Endothelial cell of umbilical vein (primary cell): Measurements from ENCODE around the gene CDH23. TPM values are rescaled to one million over a fixed set of nuclear protein-coding genes. Genes with fewer than 3 reads are reported as not detected.

Experiments
- BruUV-seq: library from RNA; stranded (reverse); fragments of 400-500 nt; replicated peaks from 2 replicates; lab custom pipeline; 2021; lab: Mats Ljungman, UMichigan
- CTCF ChIA-PET: fragments of 300-600, 350-600 bp; sonication (Branson Sonifier 250); formaldehyde crosslinking; loops from one replicate; lab custom pipeline; 2021; ENCODE audit warnings: antibody characterized with exemption, inconsistent platforms; lab: Charles Lee
- POLR2A ChIA-PET: fragments of 300-600, 350-600 bp; sonication (Branson Sonifier 250); formaldehyde crosslinking; loops from one replicate; lab custom pipeline; 2021; ENCODE audit warnings: antibody characterized with exemption, inconsistent platforms; lab: Charles Lee
- DNase-seq: peaks from one replicate; pipeline ENCODE4 v3.0.0-alpha.2; 2011; ENCODE audit warnings: low read depth, low spot score
- FAIRE-seq: peaks from 2 replicates; lab custom pipeline; 2011; peaks lifted over from hg19 to GRCh38; lab: Jason Lieb, UNC
- H2AFZ ChIP-seq: 2 replicates; pipeline ENCODE4 v1.6.0; 2012; ENCODE audit warnings: low read depth, low read length, control low read depth, inconsistent platforms
- H3K27ac ChIP-seq: 2 replicates; pipeline ENCODE4 v1.5.1; 2011; ENCODE audit warnings: low read depth, mild to moderate bottlenecking, control low read depth, low read length, moderate library complexity; ENCODE audit not compliant: insufficient read depth
- H3K27me3 ChIP-seq, 2 experiments: 2 replicates each; pipeline versions ENCODE4 v1.6.0 to v1.6.1; 2011; ENCODE audit warnings: low read length in 2 of 2, mixed read lengths in 1 of 2; ENCODE audit not compliant: control insufficient read depth in 2 of 2, insufficient read depth in 2 of 2
- H3K36me3 ChIP-seq, 2 experiments: 2 replicates in 1 of 2; 3 replicates in 1 of 2; pipeline ENCODE4 v1.5.1; 2011; ENCODE audit warnings: low read length in 2 of 2, mild to moderate bottlenecking in 1 of 2, moderate library complexity in 1 of 2; ENCODE audit not compliant: control insufficient read depth in 2 of 2, insufficient read depth in 2 of 2; ENCODE audit errors: extremely low read depth in 1 of 2
- H3K4me1 ChIP-seq: 3 replicates; pipeline ENCODE4 v1.5.1; 2011; ENCODE audit warnings: mild to moderate bottlenecking, low read length; ENCODE audit not compliant: control insufficient read depth, insufficient read depth; ENCODE audit errors: extremely low read depth
- H3K4me2 ChIP-seq: 2 replicates; pipeline ENCODE4 v1.6.1; 2011; ENCODE audit warnings: low read length, control low read depth, mixed read lengths; ENCODE audit not compliant: insufficient read depth
- H3K4me3 ChIP-seq, 3 experiments: fragments of 200-600 bp in 1 of 3; sonication (generic), shearing (Covaris generic) in 1 of 3; replicated peaks in 1 of 3; 2 replicates each; pipeline ENCODE4 v1.5.1; 2011 to 2016; ENCODE audit warnings: control low read depth in 3 of 3, low read length in 3 of 3, mild to moderate bottlenecking in 2 of 3, inconsistent platforms in 1 of 3, low read depth in 1 of 3, moderate library complexity in 1 of 3; ENCODE audit not compliant: insufficient read depth in 1 of 3
- H3K79me2 ChIP-seq: 2 replicates; pipeline ENCODE4 v1.6.0; 2012; ENCODE audit warnings: low read length, inconsistent platforms; ENCODE audit not compliant: control insufficient read depth, insufficient read depth
- H3K9ac ChIP-seq: replicated peaks from 2 replicates; pipeline ENCODE3; 2011; ENCODE audit warnings: low read length, control low read depth; ENCODE audit not compliant: insufficient read depth; ENCODE audit errors: extremely low read depth
- H3K9me1 ChIP-seq: replicated peaks from 3 replicates; pipeline ENCODE4 v1.6.0; 2011; ENCODE audit warnings: mild to moderate bottlenecking, low read length; ENCODE audit not compliant: control insufficient read depth, insufficient read depth; ENCODE audit errors: extremely low read depth
- H3K9me3 ChIP-seq: replicated peaks from 2 replicates; pipeline ENCODE4 v1.5.1; 2012; ENCODE audit warnings: low read length, inconsistent platforms; ENCODE audit not compliant: control insufficient read depth, insufficient read depth
- H4K20me1 ChIP-seq: replicated peaks from 2 replicates; pipeline ENCODE3; 2011; ENCODE audit warnings: mild to moderate bottlenecking, low read length; ENCODE audit not compliant: control insufficient read depth, insufficient read depth; ENCODE audit errors: extremely low read depth
- CTCF ChIP-seq, 2 donors: IDR thresholded peaks; 1 replicate in 1 of 2; 2 replicates in 1 of 2; pipeline ENCODE4 v1.5.1; 2011; ENCODE audit warnings: low read length in 2 of 2, mild to moderate bottlenecking in 2 of 2, moderate library complexity in 2 of 2, control low read depth in 1 of 2, inconsistent platforms in 1 of 2, low read depth in 1 of 2; ENCODE audit not compliant: insufficient read depth in 1 of 2; ENCODE audit errors: extremely low read depth in 1 of 2
- EZH2 ChIP-seq: IDR thresholded peaks from 2 replicates; pipeline ENCODE4 v1.6.1; 2012; ENCODE audit warnings: borderline replicate concordance, low read depth, mild to moderate bottlenecking, moderate library complexity, low read length, inconsistent platforms; ENCODE audit not compliant: severe bottlenecking
- FOS ChIP-seq: IDR thresholded peaks from 2 replicates; pipeline ENCODE4 v1.6.1; 2011; ENCODE audit warnings: mild to moderate bottlenecking, low read length, moderate library complexity, borderline replicate concordance; ENCODE audit not compliant: insufficient read depth
- GATA2 ChIP-seq: IDR thresholded peaks from 2 replicates; pipeline ENCODE4 v1.7.0; 2011; ENCODE audit warnings: low read depth, mild to moderate bottlenecking, moderate library complexity, mixed read lengths, low read length; ENCODE audit not compliant: insufficient read length, insufficient read depth
- JUN ChIP-seq: IDR thresholded peaks from 2 replicates; pipeline ENCODE4 v1.6.1; 2011; ENCODE audit warnings: borderline replicate concordance, low read depth; ENCODE audit not compliant: insufficient read length, insufficient read depth
- MYC ChIP-seq: IDR thresholded peaks from one replicate; pipeline ENCODE4 v1.6.1; 2011; ENCODE audit warnings: mild to moderate bottlenecking, low read depth, low read length
- POLR2A ChIP-seq: IDR thresholded peaks from 2 replicates; pipeline ENCODE4 v1.6.1; 2012; ENCODE audit warnings: low read depth, mild to moderate bottlenecking, control low read depth, low read length
- POLR2AphosphoS5 ChIP-seq: IDR thresholded peaks from 2 replicates; pipeline ENCODE4 v1.6.1; 2012; ENCODE audit warnings: low read depth, mild to moderate bottlenecking, control low read depth, low read length, moderate library complexity; ENCODE audit not compliant: insufficient read depth
- dilution Hi-C: fragments of 300-500 bp; cut with MboI; formaldehyde crosslinking; loops from one replicate; pipeline ENCODE4 v1.15.0; 2019; ENCODE audit warnings: low sequenced_read_pairs; ENCODE audit not compliant: extremely low pct_ligation_motif_present
- intact Hi-C: fragments of 100-400 bp; cut with micrococcal nuclease; formaldehyde crosslinking; loops from one replicate; pipeline ENCODE4 v1.10.0; 2022
- polyA plus RNA-seq, 4 experiments: library from polyadenylated mRNA; depleted of rRNA in 3 of 4; stranded (reverse) in 3 of 4; unstranded in 1 of 4; fragments of >200 nt; gene quantifications; 2 replicates each; pipeline versions ENCODE4 v1.2.1 to v1.2.3, GENCODE V29; 2011 to 2012; ENCODE audit warnings: missing spikeins in 1 of 4
- total RNA-seq: library from RNA; stranded (reverse); gene quantifications from 2 replicates; pipeline ENCODE4 v1.2.3, GENCODE V29; 2021
- TF ChIP-seq, protein P1 (sequence below): IDR thresholded peaks from 2 replicates; pipeline ENCODE4 v1.6.1; 2011; ENCODE audit not compliant: insufficient read depth, insufficient read length

Gene CDH23
- total and polyA plus RNA-seq, 2 donors (not counting 3 experiments of a cell fraction or from before 2014, with no cell fraction given), result not detected

- ChIA-PET POLR2A (no interaction called here), CTCF (no interaction called here)
- Histone ChIP-seq H3K9me3 (no peaks in the 10 kb centered on the region), H3K36me3 (no peaks in the 10 kb centered on the region), H2AFZ (no peak overlapping the region), H3K27ac (no peak overlapping the region), H3K4me3 (no peak overlapping the region), H3K9ac (no peak overlapping the region), H3K27me3 (peaks cover 0 to 12% of the 10 kb centered on the region in 2 experiments), H3K4me2 (no peak overlapping the region), H3K9me1 (no peaks in the 10 kb centered on the region), H4K20me1 (no peaks in the 10 kb centered on the region), H3K79me2 (no peaks in the 10 kb centered on the region), H3K4me1 (no peaks in the 10 kb centered on the region)
- TF ChIP-seq POLR2A (no peak), MYC (no peak), EZH2 (no peak), POLR2AphosphoS5 (no peak), FOS (no peak), JUN (no peak), GATA2 (no peak), CTCF (IDR thresholded peaks at IDR 0.05; ENCODE audit: extremely low read depth in 1 of 2, insufficient read depth in 1 of 2, low read depth in 1 of 2, low read length in 2 of 2) (no peak)
- TF ChIP-seq, protein P1, sequence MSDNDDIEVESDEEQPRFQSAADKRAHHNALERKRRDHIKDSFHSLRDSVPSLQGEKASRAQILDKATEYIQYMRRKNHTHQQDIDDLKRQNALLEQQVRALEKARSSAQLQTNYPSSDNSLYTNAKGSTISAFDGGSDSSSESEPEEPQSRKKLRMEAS, result no peak
- intact Hi-C loops, result no loop called here
- FAIRE-seq (no peak), DNase-seq (no peak)
- dilution Hi-C loops, result no loop called here
- no TSS peak for BruUV-seq
Measured at GRCh38 chr10:71505862-71506261, 109.1 kb downstream of the CDH23 start.
